Panc1 (cell line): ENCODE data around the gene FAM83D.

Source experiments
- CTCF ChIP-seq: fragments of 450-650 bp; IDR thresholded peaks from 2 replicates; pipeline ENCODE4 v1.5.1; 2017; ENCODE audit warnings: mild to moderate bottlenecking
- POLR2AphosphoS5 ChIP-seq: IDR thresholded peaks from 2 replicates; pipeline ENCODE4 v1.6.1; 2012; ENCODE audit warnings: mild to moderate bottlenecking, low read depth, low read length, moderate library complexity
- REST ChIP-seq, 2 experiments: IDR thresholded peaks; 2 replicates each; pipeline ENCODE4 v1.6.1; 2011 to 2012; ENCODE audit warnings: low read depth in 2 of 2, control low read depth in 1 of 2, low read length in 1 of 2, mild to moderate bottlenecking in 1 of 2, moderate library complexity in 1 of 2; ENCODE audit not compliant: insufficient read depth in 1 of 2
- SIN3A ChIP-seq: IDR thresholded peaks from 2 replicates; pipeline ENCODE4 v1.6.1; 2012; ENCODE audit warnings: low read depth, mild to moderate bottlenecking, low read length, moderate library complexity, borderline replicate concordance; ENCODE audit not compliant: insufficient read depth
- TCF7L2 ChIP-seq: IDR thresholded peaks from 2 replicates; pipeline ENCODE4 v1.6.1; 2011; ENCODE audit warnings: mild to moderate bottlenecking, low read depth, low read length, inconsistent platforms

GRCh38 chr20:38900606-38901005, 25.6 kb upstream of the FAM83D start:
- TF ChIP-seq CTCF (no peak), REST (IDR thresholded peaks at IDR 0.05; ENCODE audit: insufficient read depth in 1 of 2, low read depth in 2 of 2, low read length in 1 of 2) (no peak), POLR2AphosphoS5 (no peak), SIN3A (no peak), TCF7L2 (no peak)
